ENCODE data around the gene SMURF2.
"Not testable (repeated sequence)": the region's sequence is repeated elsewhere in the genome, so short reads cannot be mapped to it uniquely, and the experiment has no call there.

The SMURF2 gene

GRCh38 chr17:64615028-64615677 lies 47.0 kb downstream of the SMURF2 start:
- Histone ChIP-seq H3K4me1 (ENCODE audit: insufficient read depth, poor library complexity, severe bottlenecking) (peaks cover 20% of the 10 kb centered on the region), H3K4me3 (ENCODE audit: severe bottlenecking) (no peak overlapping the region), H3K36me3 (ENCODE audit: low read depth) (peaks cover 11% of the 10 kb centered on the region; the same call in 1 of the 2 replicates), H3K27ac (ENCODE audit: poor library complexity, severe bottlenecking) (no peak overlapping the region), H3K27me3 (ENCODE audit: insufficient read depth, poor library complexity, severe bottlenecking) (no peaks in the 10 kb centered on the region), H3K9me3 (ENCODE audit: severe bottlenecking) (no peaks in the 10 kb centered on the region)
- DNase-seq (ENCODE audit: low spot score) (no peak), ATAC-seq (ENCODE audit: low read depth) (peak; percentile 46; the same call in 1 of the 3 replicates)
- TF ChIP-seq, protein P1, sequence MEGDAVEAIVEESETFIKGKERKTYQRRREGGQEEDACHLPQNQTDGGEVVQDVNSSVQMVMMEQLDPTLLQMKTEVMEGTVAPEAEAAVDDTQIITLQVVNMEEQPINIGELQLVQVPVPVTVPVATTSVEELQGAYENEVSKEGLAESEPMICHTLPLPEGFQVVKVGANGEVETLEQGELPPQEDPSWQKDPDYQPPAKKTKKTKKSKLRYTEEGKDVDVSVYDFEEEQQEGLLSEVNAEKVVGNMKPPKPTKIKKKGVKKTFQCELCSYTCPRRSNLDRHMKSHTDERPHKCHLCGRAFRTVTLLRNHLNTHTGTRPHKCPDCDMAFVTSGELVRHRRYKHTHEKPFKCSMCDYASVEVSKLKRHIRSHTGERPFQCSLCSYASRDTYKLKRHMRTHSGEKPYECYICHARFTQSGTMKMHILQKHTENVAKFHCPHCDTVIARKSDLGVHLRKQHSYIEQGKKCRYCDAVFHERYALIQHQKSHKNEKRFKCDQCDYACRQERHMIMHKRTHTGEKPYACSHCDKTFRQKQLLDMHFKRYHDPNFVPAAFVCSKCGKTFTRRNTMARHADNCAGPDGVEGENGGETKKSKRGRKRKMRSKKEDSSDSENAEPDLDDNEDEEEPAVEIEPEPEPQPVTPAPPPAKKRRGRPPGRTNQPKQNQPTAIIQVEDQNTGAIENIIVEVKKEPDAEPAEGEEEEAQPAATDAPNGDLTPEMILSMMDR (IDR thresholded peaks at IDR 0.05; ENCODE audit: poor library complexity, severe bottlenecking), result peak; percentile 16

GRCh38 chr17:64614266-64615027 lies 47.7 kb downstream of the SMURF2 start:
- no peaks in the 10 kb centered on the region for H3K9me3 ChIP-seq (ENCODE audit: severe bottlenecking)
- no peaks in the 10 kb centered on the region for H3K27me3 ChIP-seq (ENCODE audit: insufficient read depth, poor library complexity, severe bottlenecking)
- DNase-seq (ENCODE audit: low spot score) (no peak), ATAC-seq (ENCODE audit: low read depth) (no peak)
- H3K4me1 ChIP-seq (ENCODE audit: insufficient read depth, poor library complexity, severe bottlenecking), result peaks cover 20% of the 10 kb centered on the region
- no peak overlapping the region for H3K4me3 ChIP-seq (ENCODE audit: severe bottlenecking)
- peaks cover 11% of the 10 kb centered on the region; the same call in 1 of the 2 replicates for H3K36me3 ChIP-seq (ENCODE audit: low read depth)
- TF ChIP-seq, protein P1 (IDR thresholded peaks at IDR 0.05; ENCODE audit: poor library complexity, severe bottlenecking), result no peak
- H3K27ac ChIP-seq (ENCODE audit: poor library complexity, severe bottlenecking), result no peak overlapping the region

- no peak for DNase-seq (ENCODE audit: low spot score)
- Histone ChIP-seq H3K9me3 (ENCODE audit: severe bottlenecking) (no peaks in the 10 kb centered on the region), H3K4me3 (ENCODE audit: severe bottlenecking) (no peak overlapping the region), H3K4me1 (ENCODE audit: insufficient read depth, poor library complexity, severe bottlenecking) (peaks cover 18% of the 10 kb centered on the region), H3K36me3 (ENCODE audit: low read depth) (peaks cover 11% of the 10 kb centered on the region; the same call in 1 of the 2 replicates), H3K27me3 (ENCODE audit: insufficient read depth, poor library complexity, severe bottlenecking) (no peaks in the 10 kb centered on the region), H3K27ac (ENCODE audit: poor library complexity, severe bottlenecking) (no peak overlapping the region)
- TF ChIP-seq, protein P1 (IDR thresholded peaks at IDR 0.05; ENCODE audit: poor library complexity, severe bottlenecking), result no peak
- no peak for ATAC-seq (ENCODE audit: low read depth)
Observed at GRCh38 chr17:64611369-64611768, 50.7 kb downstream of the SMURF2 start.

GRCh38 chr17:64610244-64610643 lies 51.9 kb downstream of the SMURF2 start:
- Histone ChIP-seq H3K4me1 (ENCODE audit: insufficient read depth, poor library complexity, severe bottlenecking) (peaks cover 16% of the 10 kb centered on the region), H3K36me3 (ENCODE audit: low read depth) (peaks cover 12% of the 10 kb centered on the region; the same call in 1 of the 2 replicates)
- not testable (repeated sequence) for DNase-seq (ENCODE audit: low spot score); H3K27ac ChIP-seq (ENCODE audit: poor library complexity, severe bottlenecking); H3K4me3 ChIP-seq (ENCODE audit: severe bottlenecking); ATAC-seq (ENCODE audit: low read depth); H3K27me3 ChIP-seq (ENCODE audit: insufficient read depth, poor library complexity, severe bottlenecking); H3K9me3 ChIP-seq (ENCODE audit: severe bottlenecking)

GRCh38 chr17:64608571-64608981 lies 53.5 kb downstream of the SMURF2 start:
- Histone ChIP-seq H3K27ac (ENCODE audit: poor library complexity, severe bottlenecking) (peak overlapping the region; percentile 34), H3K9me3 (ENCODE audit: severe bottlenecking) (no peaks in the 10 kb centered on the region), H3K4me1 (ENCODE audit: insufficient read depth, poor library complexity, severe bottlenecking) (peaks cover 10% of the 10 kb centered on the region), H3K36me3 (ENCODE audit: low read depth) (peaks cover 11% of the 10 kb centered on the region; the same call in 1 of the 2 replicates), H3K4me3 (ENCODE audit: severe bottlenecking) (no peak overlapping the region), H3K27me3 (ENCODE audit: insufficient read depth, poor library complexity, severe bottlenecking) (no peaks in the 10 kb centered on the region)
- TF ChIP-seq, protein P1 (IDR thresholded peaks at IDR 0.05; ENCODE audit: poor library complexity, severe bottlenecking), result no peak
- DNase-seq (ENCODE audit: low spot score), result no peak
- peak; percentile 50; the same call in 2 of the 3 replicates for ATAC-seq (ENCODE audit: low read depth)

Measured in RWPE2 (cell line).